CD4-positive, alpha-beta T cell treated with Interleukin-17A for 1 hour (primary cell): ENCODE measurements around the gene TTI1.

Experiments
- DNase-seq: peaks from one replicate; pipeline ENCODE4 v3.0.0-alpha.2; 2020

TTI1 gene

DNA sequence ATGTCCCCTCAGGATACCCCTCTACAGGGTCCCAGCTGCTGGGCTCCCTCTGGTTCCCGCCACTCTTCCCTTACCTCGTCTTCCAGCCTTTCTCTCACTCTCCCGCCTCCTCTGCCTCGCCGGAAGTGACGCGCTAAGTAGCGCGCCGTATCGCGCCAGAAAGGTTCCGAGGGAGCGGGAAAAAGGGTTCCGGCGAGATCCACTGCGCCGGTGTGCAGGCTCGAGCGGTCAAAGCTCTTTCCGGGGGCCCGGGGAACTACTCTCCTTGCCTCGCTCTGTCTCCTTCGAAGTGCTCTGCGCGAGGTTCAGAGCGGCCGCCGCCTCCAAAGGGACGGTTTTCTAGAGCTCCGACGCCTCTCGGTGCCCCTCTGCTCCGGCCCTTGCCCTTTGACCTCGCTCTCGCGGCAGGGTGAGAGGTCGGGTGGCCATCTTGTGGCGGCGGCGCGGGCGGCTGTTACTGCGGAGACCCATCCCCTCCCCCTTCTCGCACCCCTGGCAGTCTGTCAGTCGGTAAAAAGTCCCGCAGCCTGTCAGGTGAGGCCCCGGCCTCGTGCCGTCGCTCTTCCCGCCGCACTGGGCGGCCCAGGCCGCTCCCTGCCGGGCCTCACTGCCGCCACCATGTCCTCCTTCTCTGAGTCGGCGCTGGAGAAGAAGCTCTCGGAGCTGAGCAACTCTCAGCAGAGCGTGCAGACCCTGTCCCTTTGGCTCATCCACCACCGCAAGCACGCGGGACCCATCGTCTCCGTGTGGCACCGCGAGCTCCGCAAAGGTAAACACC, at the start of gene TTI1, which contains the start of gene RPRD1B:
TSS of gene TTI1 (minus strand) at position 127 of the 778 bp plus-strand sequence. CDS start 19,640 bp downstream, outside the sequence.
TSS of gene RPRD1B (plus strand) at position 417 of the 778 bp plus-strand sequence. CDS start at position 619, 202 bp downstream.
- peak; percentile 91 for DNase-seq

DNA sequence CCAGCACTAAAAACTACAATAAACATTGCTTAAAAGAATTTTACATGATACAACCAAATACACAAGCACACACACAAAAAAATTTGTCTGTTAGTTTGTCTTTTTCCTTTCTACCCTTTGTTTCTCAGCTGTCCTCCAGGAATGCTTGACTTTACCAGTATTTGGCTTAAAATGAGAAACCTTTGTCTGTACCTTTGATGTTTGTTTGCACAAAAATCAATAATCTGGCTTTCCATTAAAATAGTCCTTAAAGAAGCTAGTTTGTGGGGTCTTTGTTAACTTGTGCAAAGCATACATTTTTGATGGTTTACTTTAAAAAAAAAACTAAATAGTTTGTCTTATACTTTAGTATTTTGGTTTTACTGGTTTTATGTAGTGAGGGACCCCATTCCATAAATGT, 49.6 kb upstream of the TTI1 start:
- no peak for DNase-seq

DNA sequence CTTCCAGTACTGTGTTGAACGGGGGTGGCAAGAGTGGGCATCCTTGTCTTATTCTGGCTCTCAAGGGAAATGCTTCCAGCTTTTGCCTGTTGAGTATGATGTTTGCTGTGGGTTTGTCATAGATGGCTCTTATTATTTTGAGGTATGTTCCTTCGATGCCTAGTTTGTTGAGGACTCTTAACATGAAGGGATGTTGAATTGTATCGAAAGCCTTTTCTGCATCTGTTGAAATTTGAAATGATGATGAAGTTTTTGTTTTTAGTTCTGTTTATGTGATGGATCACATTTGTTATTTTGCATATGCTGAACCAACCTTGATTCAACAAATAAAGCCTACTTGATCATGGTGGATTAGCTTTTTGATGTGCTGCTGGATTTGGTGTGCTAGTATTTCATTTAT, 48.3 kb upstream of the TTI1 start:
- DNase-seq: no peak

DNA sequence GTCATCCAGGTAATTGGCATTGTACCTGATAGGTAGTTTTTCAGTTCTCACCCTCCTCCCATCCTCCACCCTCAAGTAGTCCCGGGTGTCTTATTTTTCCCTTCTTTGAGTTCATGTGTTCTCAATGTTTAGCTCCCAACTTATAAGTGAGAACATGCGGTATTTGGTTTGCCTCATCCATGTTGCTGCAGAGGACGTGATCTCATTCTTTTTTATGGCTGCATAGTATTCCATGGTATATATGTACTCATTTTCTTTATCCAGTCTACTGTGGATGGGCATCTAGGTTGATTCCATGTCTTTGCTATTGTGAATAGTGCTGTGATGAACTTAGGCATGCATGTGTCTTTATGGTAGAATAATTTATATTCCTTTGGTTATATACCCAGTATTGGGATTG, 46.1 kb upstream of the TTI1 start:
- no peak for DNase-seq

DNA sequence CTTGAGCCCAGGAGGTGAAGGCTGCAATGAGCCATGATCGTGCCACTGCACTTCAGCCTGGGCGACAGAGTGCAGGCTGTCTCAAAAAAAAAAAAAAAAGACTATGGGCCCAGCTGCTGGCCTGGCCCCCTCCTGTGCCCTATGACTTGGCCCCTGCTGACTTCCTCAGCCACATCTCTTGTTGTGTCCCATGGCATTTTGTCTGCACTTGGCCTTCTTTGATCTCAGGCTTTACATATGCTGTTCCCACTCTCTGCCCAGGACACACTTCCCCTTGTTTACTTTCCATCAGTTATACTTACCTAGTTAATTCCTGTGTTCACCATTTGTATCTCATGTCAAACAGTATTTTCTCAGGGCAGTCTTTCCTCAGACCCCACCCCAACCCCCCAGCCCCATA, 44.8 kb upstream of the TTI1 start:
- DNase-seq: no peak

DNA sequence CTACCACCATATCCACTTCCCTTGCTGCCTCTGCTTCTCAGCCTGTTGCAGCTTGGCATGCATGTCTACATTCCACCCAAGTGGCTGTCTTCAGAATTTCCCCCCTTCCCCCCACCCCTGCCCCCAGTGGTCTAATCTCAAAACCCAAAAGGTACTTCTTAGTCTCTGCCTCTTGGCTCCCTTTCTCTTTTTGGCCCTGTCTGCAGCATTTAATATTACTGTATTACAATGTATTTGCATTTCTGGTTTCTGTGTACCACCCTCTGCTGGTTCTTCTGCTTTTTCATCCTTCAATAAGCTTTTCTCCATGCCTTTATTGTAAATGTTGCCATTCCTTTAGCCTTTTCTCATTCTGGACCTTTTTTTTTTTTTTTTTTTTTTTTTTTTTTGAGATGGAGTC, 43.3 kb upstream of the TTI1 start:
- no peak for DNase-seq

DNA sequence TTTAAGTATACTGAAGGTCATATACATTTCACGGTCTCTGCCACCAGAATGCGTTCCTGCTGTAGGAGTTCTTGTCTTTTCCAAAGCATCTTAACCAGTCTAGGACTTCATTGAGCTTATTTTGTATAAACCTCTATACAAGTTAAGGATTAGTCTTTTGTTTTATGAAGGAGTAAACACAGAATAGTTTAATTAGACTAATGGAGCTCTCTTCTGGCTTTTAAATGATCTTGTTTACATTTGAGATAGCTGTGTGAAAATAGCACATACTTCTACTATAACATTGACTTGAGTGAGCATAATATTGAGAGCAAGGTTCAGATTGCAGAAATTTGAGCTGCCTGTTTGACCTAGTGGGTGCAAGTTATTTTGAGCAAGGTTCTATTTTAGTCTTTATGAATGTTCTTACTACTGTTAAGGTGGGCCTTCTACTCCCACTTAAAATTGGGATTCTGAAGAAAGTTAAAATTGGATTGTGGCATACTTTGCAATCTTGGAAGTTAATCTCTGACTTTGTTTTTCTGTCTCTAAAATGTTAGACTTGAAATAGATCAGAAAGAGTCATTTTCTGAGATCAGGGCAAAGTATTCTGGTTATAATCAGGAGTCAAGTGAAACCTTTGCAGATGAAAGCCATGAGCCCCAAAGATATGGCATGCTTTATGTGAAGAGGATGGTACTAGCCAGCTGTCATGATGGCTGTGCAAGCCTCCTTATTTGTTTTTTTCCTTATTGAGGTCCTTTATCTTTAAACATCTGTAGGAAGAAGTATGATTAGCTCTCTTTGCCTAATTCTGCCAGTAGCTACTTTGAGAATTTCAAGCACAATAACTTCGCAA, 42.1 kb upstream of the TTI1 start:
- DNase-seq: no peak

DNA sequence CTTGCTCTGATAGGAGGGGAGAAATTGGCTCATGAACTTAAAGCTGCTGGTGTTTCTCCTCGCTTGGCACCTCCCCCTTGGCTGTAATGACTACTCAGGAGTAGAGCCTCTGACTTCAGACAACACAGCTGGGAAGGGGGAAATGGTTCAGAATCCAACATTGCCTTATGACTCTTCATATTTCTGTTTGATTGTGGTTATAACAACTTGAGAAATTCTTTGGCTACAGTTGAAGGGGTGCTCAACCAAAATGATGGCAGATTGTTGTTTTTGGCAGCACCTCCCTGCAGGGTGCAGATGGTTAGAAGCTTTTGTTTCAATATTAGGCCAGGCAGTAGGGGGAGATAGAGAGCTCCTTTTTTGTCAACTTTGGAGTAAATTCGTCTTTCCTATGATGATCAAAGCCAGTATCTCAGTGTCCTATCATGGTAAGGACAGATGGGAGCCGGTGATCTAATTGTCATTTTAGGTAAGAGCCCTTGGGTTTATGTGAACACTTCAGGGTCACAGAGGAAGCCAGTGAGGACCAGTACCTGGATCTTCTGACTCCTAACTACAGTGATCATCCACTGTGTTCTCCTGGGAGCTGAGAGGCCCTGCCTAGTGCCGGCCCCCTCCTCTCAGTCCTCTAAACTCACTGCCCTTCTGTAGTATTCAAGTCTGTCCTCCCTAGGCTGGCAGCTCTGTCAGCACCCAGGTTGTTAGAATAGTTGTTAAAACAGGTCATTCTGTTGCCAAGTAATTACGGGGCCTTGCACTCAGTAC, 40.2 kb upstream of the TTI1 start:
- peak; percentile 56 for DNase-seq

DNA sequence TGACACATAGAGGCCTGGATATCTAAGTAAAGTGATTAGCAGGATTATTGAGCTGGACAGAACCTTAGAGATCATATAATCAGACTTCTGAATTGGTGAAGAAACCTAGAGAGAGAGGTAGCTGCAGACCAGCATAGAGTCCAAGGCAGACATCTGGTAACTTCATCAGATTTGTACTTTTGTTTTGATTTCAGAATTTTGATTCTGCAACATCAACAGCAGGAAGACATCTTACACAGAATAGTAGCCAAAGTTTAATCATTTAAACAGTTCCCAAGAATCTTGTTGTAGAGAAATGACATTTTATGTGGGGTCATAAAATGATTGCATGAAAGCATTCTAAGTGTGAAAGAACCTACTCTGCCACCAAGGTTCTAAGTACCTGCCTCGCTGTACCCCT, 39.6 kb upstream of the TTI1 start:
- DNase-seq: no peak

DNA sequence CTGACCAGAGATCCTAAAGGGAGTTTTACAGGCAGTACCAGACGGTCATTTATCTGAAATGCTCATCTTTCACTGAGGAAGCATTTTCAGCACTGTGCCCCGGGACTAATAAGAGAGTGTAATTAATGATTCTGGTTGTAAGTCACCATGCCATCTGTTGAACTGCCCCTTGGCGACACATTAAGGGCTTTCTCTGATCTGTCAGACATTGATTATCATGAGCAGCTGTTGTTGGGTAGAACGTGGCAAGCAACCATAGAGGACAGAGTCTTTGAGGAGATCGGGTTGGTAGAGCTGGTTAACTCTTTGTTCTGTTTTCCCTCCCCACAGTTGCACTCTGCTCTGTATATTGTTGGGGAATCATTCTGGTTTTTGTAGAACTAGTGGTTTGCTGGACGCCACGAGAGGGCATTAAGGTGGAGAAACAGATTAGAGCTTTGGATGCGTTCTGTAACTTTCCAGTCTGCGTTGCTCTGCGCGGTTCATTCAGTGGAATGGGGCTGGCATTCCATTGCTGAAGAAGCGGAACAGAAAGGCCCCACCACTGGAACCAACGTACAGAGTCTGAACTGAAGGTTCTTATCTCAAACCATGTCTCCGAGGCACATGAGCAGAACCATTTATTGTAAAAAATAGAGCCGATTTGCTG, 34.6 kb upstream of the TTI1 start:
- no peak for DNase-seq

DNA sequence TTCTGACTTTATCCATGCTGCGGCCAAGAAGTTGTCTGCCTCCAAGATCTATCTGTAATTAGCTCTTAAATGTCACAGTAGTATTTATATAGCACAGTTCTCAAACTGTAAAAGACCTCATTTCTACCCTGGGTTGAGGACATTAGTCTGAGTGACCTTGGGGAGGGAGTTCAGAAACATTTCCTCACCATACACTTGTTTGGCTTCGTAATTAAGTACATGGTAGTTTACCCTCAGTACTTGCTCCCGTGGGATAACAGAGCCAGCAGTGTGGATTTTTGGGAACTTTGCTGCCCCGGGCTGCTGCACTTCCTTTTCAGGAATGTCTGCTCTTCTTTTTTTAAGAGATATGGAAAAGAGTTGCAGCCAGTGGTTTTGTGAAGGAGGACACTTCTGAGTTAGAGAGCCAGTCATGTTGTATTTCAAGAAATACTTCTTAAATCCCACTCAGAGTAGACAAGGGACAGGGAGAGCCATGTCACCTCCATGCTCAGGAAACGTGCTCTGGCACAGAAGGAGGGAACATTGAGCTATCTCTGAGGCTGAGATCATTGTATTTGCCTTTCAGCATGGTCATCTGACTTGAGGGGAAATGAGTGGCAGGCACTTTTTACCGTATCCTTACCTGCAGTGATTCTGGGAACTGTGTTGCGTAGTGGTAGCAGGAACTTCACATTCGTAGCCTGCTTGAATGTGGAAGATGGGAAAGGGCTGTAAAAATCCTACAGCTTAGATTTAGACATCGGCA, 33.9 kb upstream of the TTI1 start:
- DNase-seq: no peak

DNA sequence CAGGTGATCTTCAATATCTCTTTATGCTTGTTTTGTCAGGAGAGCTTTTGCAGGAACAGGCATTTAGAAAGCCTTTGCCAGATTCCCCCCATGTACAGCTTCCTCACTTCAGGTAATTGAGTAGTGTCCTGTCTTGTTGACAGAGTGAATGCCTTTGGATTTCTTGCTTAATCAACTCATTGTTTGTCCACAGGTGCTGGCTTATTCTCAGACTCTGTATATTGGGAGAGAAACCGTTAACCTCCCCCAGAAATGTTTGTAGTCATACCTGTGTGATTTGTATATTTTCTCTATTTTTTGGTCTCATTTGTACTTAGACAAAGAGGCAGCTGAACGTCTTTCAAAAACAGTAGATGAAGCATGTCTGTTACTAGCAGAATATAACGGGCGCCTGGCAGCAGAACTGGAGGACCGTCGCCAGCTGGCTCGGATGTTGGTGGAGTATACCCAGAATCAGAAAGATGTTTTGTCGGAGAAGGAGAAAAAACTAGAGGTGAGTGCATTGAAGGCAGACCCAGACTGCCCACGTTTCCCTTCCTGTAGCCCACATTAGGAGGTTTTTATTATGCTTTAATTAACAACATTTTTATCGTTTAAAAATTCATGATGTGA, 32.6 kb upstream of the TTI1 start:
- no peak for DNase-seq

DNA sequence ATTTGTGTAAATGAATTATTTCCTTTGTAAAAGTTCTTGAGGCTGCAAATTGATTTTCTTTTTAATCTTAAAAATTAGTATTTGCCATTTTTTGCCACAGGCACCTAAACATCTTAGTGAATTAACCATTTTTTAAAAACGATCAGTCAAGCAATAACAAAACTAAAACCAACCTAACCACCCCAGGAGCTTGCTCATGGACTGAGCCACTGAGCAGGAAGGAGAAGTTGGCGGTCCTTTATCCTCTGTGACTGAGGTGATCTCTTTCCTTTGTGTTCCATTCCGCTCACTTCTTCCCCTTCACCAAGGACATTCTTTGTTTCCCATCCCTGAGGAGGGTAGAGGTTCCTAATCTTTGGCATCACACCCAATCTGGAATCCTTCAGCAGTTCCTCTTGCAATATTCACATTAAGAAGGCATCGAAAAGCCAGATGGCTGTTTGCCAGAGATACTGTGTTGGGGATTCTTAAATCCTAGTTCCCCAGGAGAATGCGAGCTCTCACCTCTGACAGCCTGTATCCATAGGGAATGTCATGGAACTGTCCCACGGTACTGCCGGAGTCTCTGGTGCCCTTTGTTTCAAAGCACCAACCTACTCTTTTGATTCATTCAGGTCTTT, 30.8 kb upstream of the TTI1 start:
- DNase-seq: no peak

DNA sequence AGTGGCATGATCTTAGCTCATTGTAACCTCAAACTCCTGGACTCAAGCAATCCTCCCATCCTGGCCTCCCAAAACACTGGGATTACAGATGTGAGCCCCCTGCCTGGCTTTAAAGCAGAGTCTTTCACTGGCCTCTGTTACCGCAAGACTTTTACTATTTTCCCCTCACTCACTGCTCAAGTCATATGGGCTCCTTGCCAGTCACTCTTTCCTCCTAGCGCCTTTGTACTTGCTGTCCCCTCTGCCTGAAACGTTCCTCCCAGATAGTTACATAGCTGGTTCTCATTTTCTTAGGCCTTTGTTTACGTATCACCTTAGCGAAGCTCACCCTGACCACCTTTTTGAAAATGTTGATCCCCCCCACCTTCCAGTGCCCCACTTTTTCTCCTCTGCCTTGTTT, 29.6 kb upstream of the TTI1 start:
- no peak for DNase-seq

DNA sequence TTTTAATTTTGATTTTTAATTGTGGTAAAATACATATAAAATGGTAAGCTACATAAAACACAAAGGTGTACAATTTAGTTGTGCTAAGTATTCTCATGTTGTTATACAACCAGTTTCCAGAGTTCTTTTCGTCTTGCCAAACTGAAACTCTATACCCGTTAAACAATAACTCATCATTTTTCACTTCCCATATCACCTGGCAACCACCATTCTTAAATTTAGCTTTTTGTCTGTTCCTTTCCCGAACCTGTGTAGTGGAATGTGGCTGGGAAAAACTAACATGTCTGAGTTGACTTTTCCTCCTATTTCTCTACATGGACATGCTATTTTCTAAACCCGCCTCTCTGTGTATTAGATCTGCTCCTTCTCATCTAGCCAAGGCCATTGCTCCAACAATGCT, 27.9 kb upstream of the TTI1 start:
- no peak for DNase-seq

DNA sequence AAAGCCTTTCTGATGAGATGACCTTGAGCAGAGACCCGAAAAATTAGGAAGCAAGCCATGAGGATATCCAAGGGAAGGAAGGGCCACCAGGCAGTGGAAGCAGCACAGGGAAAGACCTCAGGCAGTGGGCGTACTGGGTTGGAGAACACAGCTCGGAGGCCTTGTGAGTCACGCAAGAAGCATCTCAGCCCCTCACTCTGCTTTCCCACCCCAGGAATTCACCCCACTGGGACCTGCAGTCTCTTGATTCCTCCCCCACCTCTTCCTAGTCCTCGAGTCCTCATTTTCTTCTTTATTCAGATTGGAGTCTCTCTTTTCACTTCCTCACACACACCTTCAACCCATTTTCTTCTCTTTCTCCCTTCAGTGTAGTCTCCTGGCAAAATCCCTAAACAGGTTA, 27.3 kb upstream of the TTI1 start:
- DNase-seq: no peak

DNA sequence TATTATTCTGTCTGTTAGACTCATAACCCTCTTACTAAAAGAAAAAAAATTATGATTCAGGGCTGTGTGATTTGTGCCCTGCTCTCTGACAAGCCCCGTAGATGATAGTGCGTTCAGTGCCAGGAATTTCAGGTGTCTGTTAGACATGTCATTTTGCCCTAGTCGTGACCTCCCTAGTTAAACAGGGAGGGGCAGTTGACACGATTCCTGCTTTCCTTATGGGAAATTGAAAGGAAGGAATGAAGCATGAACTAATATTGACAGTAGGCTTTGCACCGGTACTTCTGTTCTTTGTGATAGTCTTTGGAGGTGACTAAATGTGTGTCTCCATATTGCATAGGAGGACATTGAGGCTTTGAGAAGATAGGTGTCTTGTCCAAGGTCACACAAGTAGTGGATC, 26.6 kb upstream of the TTI1 start:
- DNase-seq: no peak

DNA sequence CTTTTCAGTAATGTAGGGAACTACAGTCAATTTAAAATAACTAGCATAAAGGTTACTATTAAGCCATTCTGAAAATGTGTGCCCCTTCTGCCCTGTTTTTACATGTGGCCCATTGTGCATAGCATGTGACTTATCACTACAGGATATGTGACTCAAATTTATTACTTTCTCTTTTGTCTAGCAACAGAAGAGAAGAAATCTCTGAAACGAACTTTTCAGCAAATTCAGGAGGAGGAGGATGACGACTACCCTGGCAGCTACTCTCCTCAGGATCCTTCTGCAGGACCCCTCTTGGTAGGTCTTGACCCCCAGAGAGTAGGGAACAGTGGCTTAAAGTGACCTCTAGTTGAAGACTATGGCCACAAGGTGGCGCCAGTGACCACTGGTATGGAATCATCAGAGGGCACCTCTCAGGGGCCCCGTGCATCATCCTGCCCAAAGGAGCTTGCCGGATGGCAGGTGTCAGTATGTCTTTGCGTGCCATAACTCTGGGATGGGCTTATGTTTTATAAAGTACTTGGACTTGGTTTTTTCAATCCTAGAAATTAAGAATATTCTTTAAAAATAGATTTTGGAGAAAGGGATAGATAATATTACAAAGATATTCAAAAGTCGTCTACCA, 24.2 kb upstream of the TTI1 start:
- DNase-seq: peak; percentile 76

DNA sequence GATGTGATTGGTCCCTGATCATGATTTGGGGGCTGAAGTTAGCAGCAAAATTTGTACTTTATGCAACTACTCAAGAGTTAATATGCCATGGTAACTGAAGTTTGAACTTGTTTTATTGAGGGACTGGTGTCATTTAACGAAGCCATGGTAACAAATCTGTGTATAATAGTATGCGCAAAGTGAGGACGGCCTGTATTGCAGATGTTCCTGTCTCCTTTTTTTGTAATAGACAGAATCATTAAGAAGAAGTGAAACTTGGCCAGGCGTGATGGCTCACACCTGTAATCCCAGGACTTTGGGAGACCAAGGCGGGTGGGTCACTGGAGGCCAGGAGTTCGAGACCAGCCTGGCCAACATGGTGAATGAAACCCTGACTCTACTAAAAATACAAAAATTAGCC, 22.6 kb upstream of the TTI1 start:
- no peak for DNase-seq

DNA sequence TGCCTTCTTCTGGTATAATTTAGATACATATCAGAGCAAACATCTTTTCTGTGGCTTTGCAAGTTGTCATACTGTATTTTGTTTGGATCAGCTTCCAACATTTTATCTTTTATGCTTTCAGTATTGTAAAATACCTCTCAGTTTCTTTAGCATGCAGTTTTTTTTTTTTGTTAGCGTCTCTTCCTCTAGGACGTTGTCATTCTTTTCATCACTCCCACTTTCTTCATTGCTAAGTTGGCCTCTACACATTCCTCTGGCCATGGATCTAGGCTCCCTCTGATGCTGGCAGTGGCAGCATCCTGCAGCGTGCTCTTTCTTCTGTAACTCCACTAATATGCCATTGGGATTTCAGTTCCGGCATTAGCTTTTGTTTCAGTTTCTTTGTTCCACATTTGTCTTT, 22.0 kb upstream of the TTI1 start:
- DNase-seq: no peak

DNA sequence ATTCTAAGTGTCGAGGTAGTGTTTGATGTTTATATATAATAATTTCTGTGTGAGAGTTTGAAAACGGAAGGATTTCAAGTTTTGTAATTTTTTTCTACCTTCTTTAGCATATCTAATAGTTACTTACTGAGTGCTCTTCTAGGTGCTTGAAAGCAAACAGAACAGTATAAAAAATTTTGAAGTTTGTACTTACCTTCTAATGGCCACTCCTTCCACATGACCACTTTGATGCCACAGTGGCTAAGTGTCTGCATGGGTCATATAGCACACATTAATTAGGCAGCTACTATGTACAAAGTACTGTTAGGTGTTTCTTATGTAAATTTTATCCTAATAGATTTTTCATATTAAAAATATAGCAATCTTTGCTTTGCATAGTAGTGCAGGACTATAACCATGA, 21.4 kb upstream of the TTI1 start:
- no peak for DNase-seq
